Type B pancreatic cell (in vitro differentiated cells): ENCODE results near the gene SH2B3. TPM values are rescaled to one million over a fixed set of nuclear protein-coding genes. Genes with fewer than 3 reads are reported as not detected.
"Not testable (repeated sequence)": the region's sequence is repeated elsewhere in the genome, so short reads cannot be mapped to it uniquely, and the experiment has no call there.

Experiments used
- DNase-seq: peaks from one replicate; pipeline ENCODE4 v3.0.0; 2021; ENCODE audit warnings: mixed read lengths; ENCODE audit not compliant: unreplicated experiment; ENCODE audit errors: extremely low spot score
- H3K27ac Mint-ChIP-seq: 2 replicates; pipeline ENCODE4 v1.8.0; 2021; ENCODE audit warnings: mild to moderate bottlenecking, mixed read lengths
- H3K27me3 Mint-ChIP-seq: 2 replicates; pipeline ENCODE4 v1.8.0; 2021; ENCODE audit warnings: mixed read lengths
- H3K36me3 Mint-ChIP-seq: 2 replicates; pipeline ENCODE4 v1.8.0; 2021; ENCODE audit warnings: mixed read lengths
- H3K4me1 Mint-ChIP-seq: one replicate; pipeline ENCODE4 v1.8.0; 2021; ENCODE audit warnings: mixed read lengths; ENCODE audit not compliant: unreplicated experiment
- H3K4me3 Mint-ChIP-seq: 2 replicates; pipeline ENCODE4 v1.8.0; 2021; ENCODE audit warnings: mild to moderate bottlenecking, mixed read lengths
- H3K9me3 Mint-ChIP-seq: 2 replicates; pipeline ENCODE4 v1.8.0; 2021; ENCODE audit warnings: mixed read lengths
- CTCF ChIP-seq: fragments of 200-600 bp; sonication (generic); conservative IDR thresholded peaks from 2 replicates; pipeline ENCODE4 v1.5.0; 2021; ENCODE audit warnings: antibody characterized with exemption, mild to moderate bottlenecking
- total RNA-seq: library from RNA; stranded (reverse); gene quantifications from 2 replicates; pipeline ENCODE4 v1.2.1, GENCODE V29; 2021; ENCODE audit warnings: low replicate concordance

SH2B3 gene
- total RNA-seq, 1 donor from 2014 or later = 5.2 TPM

GRCh38 chr12:111367661-111368221, 38.0 kb upstream of the SH2B3 start:
- Mint-ChIP-seq H3K36me3 (peaks cover 5% of the 10 kb centered on the region), H3K4me1 (peaks cover 18% of the 10 kb centered on the region), H3K9me3 (no peaks in the 10 kb centered on the region), H3K4me3 (peak overlapping the region; percentile 88), H3K27me3 (no peaks in the 10 kb centered on the region), H3K27ac (peak overlapping the region; percentile 54)
- DNase-seq = no peak
- TF ChIP-seq CTCF = no peak

GRCh38 chr12:111368291-111368787, 37.4 kb upstream of the SH2B3 start:
- Mint-ChIP-seq H3K4me1 (peaks cover 18% of the 10 kb centered on the region), H3K4me3 (peak overlapping the region; percentile 88), H3K27ac (peak overlapping the region; percentile 54), H3K9me3 (no peaks in the 10 kb centered on the region), H3K27me3 (no peaks in the 10 kb centered on the region), H3K36me3 (peaks cover 5% of the 10 kb centered on the region)
- no peak for TF ChIP-seq CTCF
- no peak for DNase-seq

GRCh38 chr12:111368788-111369495, 36.8 kb upstream of the SH2B3 start, which contains the start of gene PHETA1:
PHETA1 (minus strand) TSS chr12:111369095; CDS start chr12:111363427, 5,668 bp downstream.
- Mint-ChIP-seq H3K4me3 (peak within 1 kb of the TSS; percentile 89), H3K27ac (peak within 1 kb of the TSS; percentile 54), H3K4me1 (peaks cover 18% of the 10 kb centered on the region), H3K9me3 (no peaks in the 10 kb centered on the region), H3K36me3 (peaks cover 5% of the 10 kb centered on the region), H3K27me3 (no peaks in the 10 kb centered on the region)
- DNase-seq = peak; percentile 92
- peak; percentile 8 for TF ChIP-seq CTCF

GRCh38 chr12:111369496-111370220, 36.1 kb upstream of the SH2B3 start:
- H3K36me3 Mint-ChIP-seq = peaks cover 5% of the 10 kb centered on the region
- no peak for TF ChIP-seq CTCF

GRCh38 chr12:111373231-111373630, 32.5 kb upstream of the SH2B3 start:
- not testable (repeated sequence) for H3K9me3 Mint-ChIP-seq, H3K4me1 Mint-ChIP-seq, H3K27me3 Mint-ChIP-seq, DNase-seq, H3K4me3 Mint-ChIP-seq, H3K36me3 Mint-ChIP-seq, H3K27ac Mint-ChIP-seq

More at GRCh38 chr12:111369496-111370220, 36.1 kb upstream of the SH2B3 start:
- Mint-ChIP-seq H3K4me3 (peak overlapping the region; percentile 89), H3K27ac (no peak overlapping the region), H3K4me1 (peaks cover 18% of the 10 kb centered on the region), H3K9me3 (no peaks in the 10 kb centered on the region), H3K27me3 (no peaks in the 10 kb centered on the region)
- no peak for DNase-seq
